ENCODE data around the gene CA12.
A peak's percentile ranks its signal among the peaks of the same experiment; 100 is the strongest.
"Not testable (repeated sequence)": the region's sequence is repeated elsewhere in the genome, so short reads cannot be mapped to it uniquely, and the experiment has no call there.

The CA12 gene

DNA sequence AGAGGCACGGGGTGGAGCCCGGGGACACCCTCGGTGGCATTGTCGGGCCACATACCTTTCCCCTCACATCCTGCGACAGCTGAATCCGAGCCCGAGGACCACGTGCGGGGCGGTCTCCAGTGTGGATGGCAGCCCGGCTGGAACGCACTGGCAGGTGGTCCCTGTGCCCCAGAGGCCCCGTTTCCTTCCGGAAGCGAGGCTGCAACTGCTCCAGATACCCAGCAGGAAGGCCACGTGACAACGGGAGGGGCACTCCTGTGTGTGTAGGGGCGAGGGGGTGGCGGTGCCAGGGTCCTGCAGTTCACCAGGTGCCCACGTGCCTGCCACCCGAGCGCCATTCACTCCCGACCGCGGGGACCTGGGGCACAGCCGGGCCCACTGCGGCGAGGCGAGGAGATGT, 60.2 kb downstream of the CA12 start:
- peaks cover 25% of the 10 kb centered on the region for H3K9me3 ChIP-seq (ENCODE audit: severe bottlenecking)
- peak overlapping the region; percentile 94 for H3K27ac ChIP-seq
- no peaks in the 10 kb centered on the region for H3K36me3 ChIP-seq
- no peaks in the 10 kb centered on the region for H3K27me3 ChIP-seq (ENCODE audit: insufficient read depth, low read depth, severe bottlenecking)
- DNase-seq, result no peak
- TF ChIP-seq, protein P1, sequence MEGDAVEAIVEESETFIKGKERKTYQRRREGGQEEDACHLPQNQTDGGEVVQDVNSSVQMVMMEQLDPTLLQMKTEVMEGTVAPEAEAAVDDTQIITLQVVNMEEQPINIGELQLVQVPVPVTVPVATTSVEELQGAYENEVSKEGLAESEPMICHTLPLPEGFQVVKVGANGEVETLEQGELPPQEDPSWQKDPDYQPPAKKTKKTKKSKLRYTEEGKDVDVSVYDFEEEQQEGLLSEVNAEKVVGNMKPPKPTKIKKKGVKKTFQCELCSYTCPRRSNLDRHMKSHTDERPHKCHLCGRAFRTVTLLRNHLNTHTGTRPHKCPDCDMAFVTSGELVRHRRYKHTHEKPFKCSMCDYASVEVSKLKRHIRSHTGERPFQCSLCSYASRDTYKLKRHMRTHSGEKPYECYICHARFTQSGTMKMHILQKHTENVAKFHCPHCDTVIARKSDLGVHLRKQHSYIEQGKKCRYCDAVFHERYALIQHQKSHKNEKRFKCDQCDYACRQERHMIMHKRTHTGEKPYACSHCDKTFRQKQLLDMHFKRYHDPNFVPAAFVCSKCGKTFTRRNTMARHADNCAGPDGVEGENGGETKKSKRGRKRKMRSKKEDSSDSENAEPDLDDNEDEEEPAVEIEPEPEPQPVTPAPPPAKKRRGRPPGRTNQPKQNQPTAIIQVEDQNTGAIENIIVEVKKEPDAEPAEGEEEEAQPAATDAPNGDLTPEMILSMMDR (IDR thresholded peaks at IDR 0.05; ENCODE audit: low read depth, low read length), result no peak
- H3K4me3 ChIP-seq (ENCODE audit: low read depth, low read length), result no peak overlapping the region

DNA sequence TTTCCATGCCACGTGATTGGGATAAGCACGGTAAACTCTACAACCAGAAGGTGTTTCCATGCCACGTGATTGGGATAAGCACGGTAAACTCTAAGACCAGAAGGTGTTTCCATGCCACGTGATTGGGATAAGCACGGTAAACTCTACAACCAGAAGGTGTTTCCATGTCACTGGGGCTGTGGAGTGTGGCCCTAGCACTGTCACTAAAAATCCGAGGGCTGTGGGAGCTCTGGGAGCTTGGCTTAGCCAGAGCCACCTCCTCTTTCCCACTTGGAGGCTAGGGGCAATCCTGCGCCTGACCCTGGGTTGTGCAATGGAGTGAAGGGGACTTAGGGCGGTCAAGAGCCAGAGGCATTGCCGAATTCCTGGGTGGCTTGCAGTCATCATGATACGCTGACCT, 60.7 kb downstream of the CA12 start:
- not testable (repeated sequence) for H3K36me3 ChIP-seq; H3K4me3 ChIP-seq (ENCODE audit: low read depth, low read length); H3K27me3 ChIP-seq (ENCODE audit: insufficient read depth, low read depth, severe bottlenecking)
- H3K9me3 ChIP-seq (ENCODE audit: severe bottlenecking), result peaks cover 25% of the 10 kb centered on the region
- DNase-seq, result peak; percentile 71
- peak overlapping the region; percentile 94 for H3K27ac ChIP-seq

DNA sequence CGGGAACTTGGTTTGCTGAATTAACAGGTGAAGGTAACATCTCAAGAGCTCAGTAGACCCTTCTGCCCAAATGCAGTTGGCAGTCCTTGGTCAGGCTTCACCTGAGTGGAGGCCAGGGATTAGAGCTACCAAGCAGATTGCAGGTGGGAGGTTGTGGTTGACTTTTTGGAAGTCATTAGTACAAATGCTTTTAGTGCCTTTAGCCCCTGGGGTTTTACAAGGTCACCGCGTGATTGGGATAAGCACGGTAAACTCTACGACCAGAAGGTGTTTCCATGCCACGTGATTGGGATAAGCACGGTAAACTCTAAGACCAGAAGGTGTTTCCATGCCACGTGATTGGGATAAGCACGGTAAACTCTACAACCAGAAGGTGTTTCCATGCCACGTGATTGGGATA, 61.2 kb downstream of the CA12 start:
- peak overlapping the region; percentile 67 for H3K27ac ChIP-seq
- DNase-seq, result peak; percentile 80
- not testable (repeated sequence) for H3K27me3 ChIP-seq (ENCODE audit: insufficient read depth, low read depth, severe bottlenecking); H3K36me3 ChIP-seq; H3K4me3 ChIP-seq (ENCODE audit: low read depth, low read length)
- peaks cover 25% of the 10 kb centered on the region for H3K9me3 ChIP-seq (ENCODE audit: severe bottlenecking)

DNA sequence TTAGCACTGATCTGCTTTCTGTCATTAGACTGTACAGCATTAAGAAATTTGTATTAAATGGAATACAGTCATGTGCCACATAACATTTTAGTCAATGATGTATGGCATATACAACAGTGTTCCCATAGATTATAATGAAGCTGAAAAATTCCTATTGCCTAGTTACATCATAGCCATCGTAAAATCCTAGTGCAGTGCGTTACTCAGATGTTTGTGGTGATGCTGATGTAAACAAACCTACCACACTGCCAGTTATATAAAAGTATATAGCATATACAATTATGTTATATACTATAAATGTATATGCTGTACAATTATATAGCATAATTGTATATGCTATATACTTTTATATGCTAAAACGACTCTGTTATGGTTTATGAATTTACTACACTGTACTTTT, 62.6 kb downstream of the CA12 start:
- no peaks in the 10 kb centered on the region for H3K36me3 ChIP-seq
- H3K9me3 ChIP-seq (ENCODE audit: severe bottlenecking), result peaks cover 25% of the 10 kb centered on the region
- no peaks in the 10 kb centered on the region for H3K27me3 ChIP-seq (ENCODE audit: insufficient read depth, low read depth, severe bottlenecking)
- DNase-seq, result no peak
- H3K4me3 ChIP-seq (ENCODE audit: low read depth, low read length), result no peak overlapping the region
- H3K27ac ChIP-seq, result peak overlapping the region; percentile 67
- TF ChIP-seq, protein P1 (IDR thresholded peaks at IDR 0.05; ENCODE audit: low read depth, low read length), result no peak

DNA sequence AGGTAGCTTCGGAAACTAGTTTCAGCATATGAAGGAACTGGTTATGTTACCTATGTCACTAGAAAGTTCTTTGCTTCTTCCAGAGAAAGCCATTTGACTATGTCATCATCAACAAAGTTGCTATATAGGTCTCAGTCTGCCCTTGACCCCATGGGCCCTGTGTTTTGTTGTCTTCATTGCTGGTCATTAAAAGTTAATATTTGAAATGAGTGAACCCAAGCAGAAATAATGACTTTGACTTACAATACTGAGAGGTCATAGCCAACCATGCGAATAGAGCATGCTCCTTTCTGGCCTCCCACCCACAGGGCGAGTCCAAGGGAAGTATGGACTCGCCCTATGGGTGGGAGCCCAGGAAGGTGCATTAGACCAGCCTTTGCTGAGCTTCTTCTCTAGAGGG, 63.3 kb downstream of the CA12 start:
- Histone ChIP-seq H3K4me3 (ENCODE audit: low read depth, low read length) (no peak overlapping the region), H3K36me3 (no peaks in the 10 kb centered on the region), H3K27ac (no peak overlapping the region), H3K27me3 (ENCODE audit: insufficient read depth, low read depth, severe bottlenecking) (no peaks in the 10 kb centered on the region), H3K9me3 (ENCODE audit: severe bottlenecking) (peaks cover 25% of the 10 kb centered on the region)
- TF ChIP-seq, protein P1 (IDR thresholded peaks at IDR 0.05; ENCODE audit: low read depth, low read length), result no peak
- DNase-seq, result no peak

DNA sequence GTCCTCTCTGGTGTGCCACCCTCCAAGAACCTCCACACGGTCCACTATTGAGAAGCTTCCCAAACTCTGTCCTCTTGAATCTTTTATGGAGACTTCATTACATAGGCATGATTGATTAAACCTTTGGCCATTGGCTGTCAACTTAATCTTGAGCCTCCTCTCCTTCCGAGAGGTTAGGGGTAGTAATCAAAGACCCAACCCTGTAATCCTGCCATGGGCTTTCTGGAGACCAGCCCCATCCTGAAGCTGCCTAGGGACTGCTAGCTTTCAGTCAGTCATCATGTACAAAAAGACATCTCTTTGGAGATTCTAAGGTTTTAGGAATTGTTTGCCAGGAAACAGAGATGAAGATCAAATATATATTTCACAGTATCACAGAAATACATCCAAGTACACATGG, 67.2 kb downstream of the CA12 start:
- no peaks in the 10 kb centered on the region for H3K27me3 ChIP-seq (ENCODE audit: insufficient read depth, low read depth, severe bottlenecking)
- peaks cover 11% of the 10 kb centered on the region for H3K9me3 ChIP-seq (ENCODE audit: severe bottlenecking)

DNA sequence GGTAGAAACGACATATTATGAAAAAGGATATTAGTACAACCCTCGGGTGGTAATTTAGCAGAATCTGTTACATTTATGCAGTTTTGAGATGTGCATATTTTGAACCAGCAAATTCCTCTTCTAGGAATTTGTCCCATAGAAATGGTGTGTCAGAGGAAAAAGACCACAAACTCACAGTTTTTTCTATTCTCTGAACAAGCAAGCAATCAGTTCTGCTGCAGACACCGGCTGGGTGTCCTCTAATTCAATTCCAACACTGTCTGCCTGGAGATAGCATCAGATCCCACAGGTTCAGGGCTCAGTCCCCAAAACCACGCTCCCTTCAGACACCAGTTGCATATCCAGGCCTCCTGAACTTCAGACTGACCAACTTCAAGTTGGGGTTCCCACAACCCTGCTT, 67.8 kb downstream of the CA12 start:
- TF ChIP-seq, protein P1 (IDR thresholded peaks at IDR 0.05; ENCODE audit: low read depth, low read length), result no peak
- no peak for DNase-seq
- H3K4me3 ChIP-seq (ENCODE audit: low read depth, low read length), result no peak overlapping the region
- no peak overlapping the region for H3K27ac ChIP-seq
- H3K36me3 ChIP-seq, result no peaks in the 10 kb centered on the region
- H3K9me3 ChIP-seq (ENCODE audit: severe bottlenecking), result peaks cover 11% of the 10 kb centered on the region
- no peaks in the 10 kb centered on the region for H3K27me3 ChIP-seq (ENCODE audit: insufficient read depth, low read depth, severe bottlenecking)

More for the DNA sequence above, 67.2 kb downstream of the CA12 start:
- no peaks in the 10 kb centered on the region for H3K36me3 ChIP-seq
- H3K27ac ChIP-seq, result no peak overlapping the region
- no peak overlapping the region for H3K4me3 ChIP-seq (ENCODE audit: low read depth, low read length)
- DNase-seq, result no peak
- TF ChIP-seq, protein P1 (IDR thresholded peaks at IDR 0.05; ENCODE audit: low read depth, low read length), result no peak
